ENCODE data around the gene PSMB3.

The PSMB3 gene

GRCh38 chr17:38752308-38753070 lies at the start of gene PSMB3:
PSMB3 (plus strand) TSS chr17:38752741; CDS start chr17:38752827, 86 bp downstream.
- DNase-seq (ENCODE audit: low read depth in 1 of 2, low spot score in 1 of 2) = peak; percentile 87 to 92

GRCh38 chr17:38702916-38703741 lies 49.4 kb upstream of the PSMB3 start:
- DNase-seq (ENCODE audit: low read depth in 1 of 2, low spot score in 1 of 2) = no peak

GRCh38 chr17:38703742-38704605 lies 48.6 kb upstream of the PSMB3 start:
- peak; percentile 48 to 80 for DNase-seq (ENCODE audit: low read depth in 1 of 2, low spot score in 1 of 2)

- peak; percentile 54 to 72 for DNase-seq (ENCODE audit: low read depth in 1 of 2, low spot score in 1 of 2)
These were observed 47.7 kb upstream of the PSMB3 start, which contains the start of gene MLLT6 for GRCh38 chr17:38704606-38705522. MLLT6 (plus strand) TSS chr17:38705273; CDS start chr17:38705633, 360 bp downstream.

GRCh38 chr17:38705523-38705802 lies 47.1 kb upstream of the PSMB3 start:
- no peak for DNase-seq (ENCODE audit: low read depth in 1 of 2, low spot score in 1 of 2)

- peak; percentile 8 to 35 for DNase-seq (ENCODE audit: low read depth in 1 of 2, low spot score in 1 of 2)
These were observed 46.6 kb upstream of the PSMB3 start for GRCh38 chr17:38705803-38706504.

- no peak for DNase-seq (ENCODE audit: low read depth in 1 of 2, low spot score in 1 of 2)
These were observed 45.9 kb upstream of the PSMB3 start for GRCh38 chr17:38706505-38707216.

- DNase-seq (ENCODE audit: low read depth in 1 of 2, low spot score in 1 of 2) = no peak
These were observed 44.7 kb upstream of the PSMB3 start for GRCh38 chr17:38707678-38708351.

GRCh38 chr17:38709104-38709820 lies 43.3 kb upstream of the PSMB3 start:
- DNase-seq (ENCODE audit: low read depth in 1 of 2, low spot score in 1 of 2) = no peak

- DNase-seq (ENCODE audit: low read depth in 1 of 2, low spot score in 1 of 2) = no peak
These were observed 42.5 kb upstream of the PSMB3 start for GRCh38 chr17:38709864-38710603.

- DNase-seq (ENCODE audit: low read depth in 1 of 2, low spot score in 1 of 2) = no peak
These were observed 42.0 kb upstream of the PSMB3 start for GRCh38 chr17:38710604-38710962.

GRCh38 chr17:38710985-38711384 lies 41.6 kb upstream of the PSMB3 start:
- no peak for DNase-seq (ENCODE audit: low read depth in 1 of 2, low spot score in 1 of 2)

- no peak for DNase-seq (ENCODE audit: low read depth in 1 of 2, low spot score in 1 of 2)
These were observed 40.6 kb upstream of the PSMB3 start for GRCh38 chr17:38711792-38712571.

- no peak for DNase-seq (ENCODE audit: low read depth in 1 of 2, low spot score in 1 of 2)
These were observed 39.9 kb upstream of the PSMB3 start for GRCh38 chr17:38712593-38712992.

- DNase-seq (ENCODE audit: low read depth in 1 of 2, low spot score in 1 of 2) = no peak
These were observed 39.0 kb upstream of the PSMB3 start for GRCh38 chr17:38713456-38714075.
